BLaER1 (cell line): ENCODE results near the gene SH3RF2.

ENCODE experiments used
- H3K27ac ChIP-seq: shearing (Covaris generic); formaldehyde crosslinking; 2 replicates; pipeline ENCODE4 v1.8.1; 2022
- H3K27me3 ChIP-seq: shearing (Covaris generic); formaldehyde crosslinking; 2 replicates; pipeline ENCODE4 v1.8.1; 2022
- H3K36me3 ChIP-seq: shearing (Covaris generic); formaldehyde crosslinking; 2 replicates; pipeline ENCODE4 v1.8.1; 2022
- H3K4me1 ChIP-seq: shearing (Covaris generic); formaldehyde crosslinking; 2 replicates; pipeline ENCODE4 v1.8.1; 2022
- H3K4me2 ChIP-seq: shearing (Covaris generic); formaldehyde crosslinking; 2 replicates; pipeline ENCODE4 v1.8.1; 2022
- H3K4me3 ChIP-seq: shearing (Covaris generic); formaldehyde crosslinking; 2 replicates; pipeline ENCODE4 v1.8.1; 2022
- H3K9ac ChIP-seq: shearing (Covaris generic); formaldehyde crosslinking; 2 replicates; pipeline ENCODE4 v1.8.1; 2022
- H3K9me3 ChIP-seq: shearing (Covaris generic); formaldehyde crosslinking; 2 replicates; pipeline ENCODE4 v1.8.1; 2022
- H4K20me1 ChIP-seq: shearing (Covaris generic); formaldehyde crosslinking; 2 replicates; pipeline ENCODE4 v1.8.1; 2022
- Cebpa-rat ChIP-seq: shearing (Covaris generic); IDR thresholded peaks from 2 replicates; pipeline ENCODE4 v1.8.1; 2022

Gene SH3RF2

DNA sequence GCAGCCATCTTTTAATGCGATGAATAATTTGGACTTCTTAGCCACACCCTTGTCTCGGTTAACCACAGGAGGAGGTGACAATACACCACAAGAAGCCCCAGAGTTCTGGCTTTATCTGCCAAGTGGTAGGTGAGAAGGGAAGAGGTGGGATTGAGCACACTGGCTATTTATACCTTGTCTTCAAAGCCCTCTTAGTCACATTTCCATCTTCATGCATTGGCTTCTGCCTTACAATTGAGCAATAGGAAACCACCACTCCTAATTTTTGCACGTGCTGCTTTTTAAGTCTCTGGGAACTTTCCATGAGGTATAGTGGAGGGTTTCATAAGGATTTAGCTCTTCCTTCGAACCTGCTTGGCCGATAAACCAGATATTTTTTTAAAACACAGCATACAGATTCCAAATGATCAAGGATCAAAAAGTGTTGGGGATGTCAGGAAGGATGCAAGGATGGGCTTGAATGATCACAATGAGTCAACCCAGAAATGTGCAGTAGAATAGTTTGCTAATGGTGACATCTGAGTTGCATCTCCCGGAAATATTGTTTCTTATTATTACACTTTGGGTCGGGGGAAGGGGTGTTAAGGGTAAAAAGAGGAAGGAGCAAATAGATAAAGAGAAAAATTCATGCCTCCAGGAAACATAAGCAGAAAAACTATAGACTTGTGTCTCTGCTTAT, 143.5 kb downstream of the SH3RF2 start:
- Histone ChIP-seq H3K4me3 (no peak overlapping the region), H3K9ac (no peak overlapping the region), H4K20me1 (no peaks in the 10 kb centered on the region), H3K36me3 (no peaks in the 10 kb centered on the region), H3K4me2 (peak overlapping the region; percentile 41), H3K27me3 (no peaks in the 10 kb centered on the region), H3K4me1 (peaks cover 16% of the 10 kb centered on the region), H3K27ac (no peak overlapping the region), H3K9me3 (no peaks in the 10 kb centered on the region)
- TF ChIP-seq Cebpa-rat, result 0 out of 2 replicates have a peak, but pooled peaks have one; percentile 27

DNA sequence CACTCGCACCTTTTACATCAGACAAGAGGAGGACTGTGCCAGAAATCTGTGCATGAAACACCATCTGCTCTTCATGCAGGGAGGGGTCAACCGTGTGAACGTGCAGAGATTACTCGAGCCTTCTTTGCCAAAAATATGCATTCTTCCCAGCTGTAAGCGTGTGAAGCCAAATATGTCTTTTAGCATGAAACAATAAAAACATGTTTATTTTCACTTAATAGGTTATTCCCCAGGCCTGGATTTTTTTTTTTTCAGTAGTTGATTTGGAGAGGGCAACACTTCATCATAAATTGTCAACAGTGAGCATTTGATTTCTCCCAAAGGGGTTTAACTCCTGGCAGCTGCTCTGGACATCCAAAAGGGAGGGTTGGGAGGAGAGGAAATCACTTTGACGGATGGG, 145.2 kb downstream of the SH3RF2 start:
- Histone ChIP-seq H3K4me2 (no peak overlapping the region), H3K4me1 (peaks cover 16% of the 10 kb centered on the region), H3K27ac (no peak overlapping the region), H3K9ac (no peak overlapping the region), H3K27me3 (no peaks in the 10 kb centered on the region), H3K4me3 (no peak overlapping the region), H3K36me3 (no peaks in the 10 kb centered on the region), H3K9me3 (no peaks in the 10 kb centered on the region), H4K20me1 (no peaks in the 10 kb centered on the region)
- no peak for TF ChIP-seq Cebpa-rat

DNA sequence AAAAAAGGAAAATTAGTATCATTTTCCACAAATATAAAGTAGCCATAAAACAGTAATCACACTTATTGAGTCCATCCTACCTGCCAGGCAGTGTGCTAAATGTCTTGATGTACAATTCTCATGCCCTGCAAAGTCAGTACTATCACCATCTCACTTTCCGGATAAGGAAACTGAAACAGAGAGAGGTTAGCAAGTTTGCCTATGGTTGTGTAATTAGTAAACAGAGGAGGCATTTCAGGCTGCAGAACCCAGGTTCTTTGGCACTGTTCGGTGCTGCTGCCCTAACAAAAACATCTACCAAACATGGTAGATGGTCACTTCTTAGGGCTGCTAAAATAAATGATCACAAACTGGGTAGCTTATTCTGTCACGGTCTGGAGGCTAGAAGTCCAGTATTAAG, 146.4 kb downstream of the SH3RF2 start:
- H3K9ac ChIP-seq, result no peak overlapping the region
- no peak overlapping the region for H3K27ac ChIP-seq
- H3K27me3 ChIP-seq, result no peaks in the 10 kb centered on the region
- H3K4me3 ChIP-seq, result no peak overlapping the region
- H3K36me3 ChIP-seq, result no peaks in the 10 kb centered on the region
- H3K4me1 ChIP-seq, result peaks cover 16% of the 10 kb centered on the region
- H3K4me2 ChIP-seq, result no peak overlapping the region
- TF ChIP-seq Cebpa-rat, result no peak
- no peaks in the 10 kb centered on the region for H4K20me1 ChIP-seq
- H3K9me3 ChIP-seq, result no peaks in the 10 kb centered on the region

DNA sequence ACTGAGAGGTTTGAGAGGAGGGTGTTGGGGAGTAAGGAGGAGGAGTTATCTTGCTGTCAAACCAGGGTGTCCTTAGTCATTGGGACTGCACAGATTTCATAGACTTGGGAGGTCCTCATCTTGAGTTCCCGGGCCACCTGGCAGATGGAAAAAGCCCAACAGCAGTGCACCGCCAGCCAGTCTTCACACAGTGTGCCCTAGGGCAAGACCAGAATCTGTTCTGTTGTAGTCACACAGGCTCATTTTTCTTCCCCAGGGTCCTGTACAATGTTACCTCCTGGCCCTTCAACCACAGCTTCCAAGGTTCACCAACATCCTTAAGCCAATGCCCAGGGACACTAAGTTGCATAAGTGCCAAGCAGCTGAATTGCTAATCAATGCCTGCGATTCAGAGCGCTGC, 148.0 kb downstream of the SH3RF2 start:
- H3K27ac ChIP-seq, result no peak overlapping the region
- H3K9me3 ChIP-seq, result no peaks in the 10 kb centered on the region
- peaks cover 16% of the 10 kb centered on the region for H3K4me1 ChIP-seq
- no peak overlapping the region for H3K4me3 ChIP-seq
- no peak for TF ChIP-seq Cebpa-rat
- no peak overlapping the region for H3K9ac ChIP-seq
- no peaks in the 10 kb centered on the region for H4K20me1 ChIP-seq
- H3K27me3 ChIP-seq, result no peaks in the 10 kb centered on the region
- no peak overlapping the region for H3K4me2 ChIP-seq
- H3K36me3 ChIP-seq, result no peaks in the 10 kb centered on the region

DNA sequence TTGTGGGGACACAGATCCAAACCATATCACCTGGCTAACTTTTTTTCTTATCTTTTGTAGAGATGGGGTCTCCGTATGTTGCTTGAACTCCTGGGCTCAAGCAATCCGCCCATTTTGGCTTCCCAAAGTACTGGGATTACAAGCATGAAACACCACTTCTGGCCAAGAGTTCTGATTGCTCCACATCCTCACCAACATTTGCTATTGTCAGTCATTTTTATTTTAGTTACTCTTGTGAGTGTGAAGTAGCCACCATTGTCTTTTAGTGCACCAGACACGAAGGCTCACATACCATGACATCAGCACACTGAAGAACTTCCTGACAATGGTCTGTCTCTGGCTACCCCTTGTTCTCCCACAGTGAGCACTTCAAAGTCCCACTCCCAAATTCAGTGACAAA, 151.7 kb downstream of the SH3RF2 start:
- no peak for TF ChIP-seq Cebpa-rat

DNA sequence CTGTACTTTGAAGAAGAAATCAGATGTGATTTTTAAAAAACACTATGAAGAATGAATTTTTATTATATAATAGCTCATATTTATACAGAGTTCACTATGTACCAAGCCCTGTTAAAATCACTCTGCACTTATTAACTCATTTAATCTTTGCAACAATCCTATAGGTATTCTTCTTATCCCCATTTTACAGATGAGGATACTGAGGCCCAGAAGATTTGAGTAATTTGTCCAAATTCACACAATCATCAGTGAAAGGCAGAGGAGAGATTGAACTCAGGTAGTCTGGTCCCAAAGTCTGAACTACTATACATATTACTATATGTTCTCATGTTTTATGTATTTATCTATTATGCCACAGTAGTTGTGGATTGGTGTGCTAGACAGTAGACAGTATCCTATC, 152.9 kb downstream of the SH3RF2 start:
- no peak for TF ChIP-seq Cebpa-rat
- H4K20me1 ChIP-seq, result no peaks in the 10 kb centered on the region
- no peaks in the 10 kb centered on the region for H3K27me3 ChIP-seq
- H3K9me3 ChIP-seq, result no peaks in the 10 kb centered on the region
- H3K4me2 ChIP-seq, result no peak overlapping the region
- H3K4me1 ChIP-seq, result no peaks in the 10 kb centered on the region
- H3K27ac ChIP-seq, result no peak overlapping the region
- H3K9ac ChIP-seq, result no peak overlapping the region
- H3K4me3 ChIP-seq, result no peak overlapping the region
- H3K36me3 ChIP-seq, result no peaks in the 10 kb centered on the region

More for the DNA sequence above, 151.7 kb downstream of the SH3RF2 start:
- no peaks in the 10 kb centered on the region for H3K9me3 ChIP-seq
- H4K20me1 ChIP-seq, result no peaks in the 10 kb centered on the region
- no peak overlapping the region for H3K4me3 ChIP-seq
- no peak overlapping the region for H3K27ac ChIP-seq
- H3K4me2 ChIP-seq, result no peak overlapping the region
- no peak overlapping the region for H3K9ac ChIP-seq
- no peaks in the 10 kb centered on the region for H3K36me3 ChIP-seq
- no peaks in the 10 kb centered on the region for H3K4me1 ChIP-seq
- H3K27me3 ChIP-seq, result no peaks in the 10 kb centered on the region

DNA sequence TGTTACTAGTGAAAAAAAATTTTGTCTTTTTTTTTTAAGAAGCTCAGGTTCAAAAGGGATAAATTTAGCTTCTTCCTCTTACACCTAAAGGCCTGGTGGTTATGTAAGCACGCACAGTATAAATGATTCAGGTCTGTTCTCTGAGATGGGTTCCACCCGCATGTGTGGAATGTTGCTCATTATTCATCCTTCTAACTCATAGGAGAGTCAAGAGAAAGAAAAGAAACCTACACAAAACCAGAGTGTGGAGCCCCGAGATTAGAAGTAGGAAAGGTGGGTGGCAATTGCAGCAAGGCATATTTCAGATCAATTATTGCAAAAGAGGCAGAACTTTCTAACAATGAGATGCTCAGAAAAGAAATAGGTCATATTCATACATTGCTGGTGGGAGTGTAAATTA, 155.5 kb downstream of the SH3RF2 start:
- Histone ChIP-seq H3K36me3 (no peaks in the 10 kb centered on the region), H3K27ac (no peak overlapping the region), H3K4me3 (no peak overlapping the region), H3K9ac (no peak overlapping the region), H3K9me3 (no peaks in the 10 kb centered on the region), H3K27me3 (no peaks in the 10 kb centered on the region), H4K20me1 (no peaks in the 10 kb centered on the region), H3K4me2 (no peak overlapping the region), H3K4me1 (no peaks in the 10 kb centered on the region)
- no peak for TF ChIP-seq Cebpa-rat

DNA sequence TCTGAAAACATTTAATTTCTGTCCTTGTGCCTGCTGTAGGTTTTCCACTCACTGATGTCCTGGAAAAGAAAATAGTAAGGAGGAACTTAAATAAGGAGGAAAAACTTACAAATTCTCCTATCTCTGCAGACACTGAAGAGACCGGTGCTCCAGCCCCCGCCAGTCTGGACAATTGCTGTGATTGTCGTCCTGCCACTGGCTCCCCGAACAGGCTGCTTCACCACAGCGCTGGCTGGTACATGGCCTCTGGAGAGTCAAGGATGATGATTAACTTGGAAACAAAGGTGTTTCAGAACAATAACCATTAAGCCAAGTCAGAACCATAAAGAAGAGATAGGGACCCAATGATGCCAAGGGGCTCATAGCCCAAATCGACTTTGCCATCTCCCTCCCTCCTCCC, 161.7 kb downstream of the SH3RF2 start:
- H3K4me1 ChIP-seq, result no peaks in the 10 kb centered on the region
- TF ChIP-seq Cebpa-rat, result no peak
- H3K9ac ChIP-seq, result no peak overlapping the region
- H3K36me3 ChIP-seq, result no peaks in the 10 kb centered on the region
- H3K4me2 ChIP-seq, result no peak overlapping the region
- no peaks in the 10 kb centered on the region for H3K9me3 ChIP-seq
- no peaks in the 10 kb centered on the region for H4K20me1 ChIP-seq
- H3K27me3 ChIP-seq, result no peaks in the 10 kb centered on the region
- no peak overlapping the region for H3K4me3 ChIP-seq
- no peak overlapping the region for H3K27ac ChIP-seq

DNA sequence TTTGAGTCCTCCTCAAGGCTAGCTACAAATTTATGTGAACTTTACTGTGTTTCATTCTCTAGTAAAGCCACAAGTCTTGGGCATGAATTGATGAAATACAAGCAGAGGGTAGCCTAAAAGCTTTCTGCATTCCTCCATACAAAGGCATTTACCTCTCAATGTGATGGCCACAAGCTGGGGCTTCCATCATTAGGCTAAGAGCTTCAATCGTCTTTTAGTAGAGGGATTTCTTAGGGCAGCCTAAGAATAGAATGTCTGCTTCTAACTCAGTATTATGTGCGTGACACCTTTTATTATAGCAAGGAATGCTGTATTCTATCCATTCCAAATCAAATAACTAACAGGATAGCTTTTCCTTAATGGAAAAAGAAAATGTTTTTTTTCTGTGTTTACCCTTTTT, 165.3 kb downstream of the SH3RF2 start:
- Histone ChIP-seq H3K36me3 (peaks cover 17% of the 10 kb centered on the region), H3K4me1 (no peaks in the 10 kb centered on the region), H3K27me3 (no peaks in the 10 kb centered on the region), H3K9me3 (no peaks in the 10 kb centered on the region), H3K9ac (no peak overlapping the region), H4K20me1 (no peaks in the 10 kb centered on the region), H3K4me3 (no peak overlapping the region), H3K27ac (no peak overlapping the region), H3K4me2 (no peak overlapping the region)
- no peak for TF ChIP-seq Cebpa-rat

DNA sequence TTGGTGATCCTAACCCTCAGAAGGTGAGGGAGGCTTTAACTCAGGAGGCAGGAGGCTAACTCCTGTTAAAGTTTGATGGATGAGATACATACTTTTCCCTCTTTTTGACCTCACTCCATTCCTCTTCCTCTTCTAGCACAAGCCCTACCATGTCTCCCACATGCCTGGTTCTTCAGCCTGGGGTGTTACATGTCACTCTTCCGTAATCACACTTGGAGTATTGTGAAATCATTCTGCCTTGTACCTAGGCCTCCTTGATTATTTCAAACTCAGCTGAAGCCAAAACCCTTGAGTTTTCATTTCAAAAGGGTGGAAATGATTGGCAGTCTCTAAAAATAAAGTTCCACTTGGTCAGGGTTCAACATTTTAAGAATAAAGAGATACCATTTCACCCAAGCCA, 167.2 kb downstream of the SH3RF2 start:
- H3K4me1 ChIP-seq, result peaks cover 15% of the 10 kb centered on the region
- no peaks in the 10 kb centered on the region for H4K20me1 ChIP-seq
- 0 out of 2 replicates have a peak, but pooled peaks have one; percentile 7 for TF ChIP-seq Cebpa-rat
- H3K4me3 ChIP-seq, result no peak overlapping the region
- no peaks in the 10 kb centered on the region for H3K9me3 ChIP-seq
- no peaks in the 10 kb centered on the region for H3K27me3 ChIP-seq
- no peak overlapping the region for H3K27ac ChIP-seq
- no peak overlapping the region for H3K9ac ChIP-seq
- H3K4me2 ChIP-seq, result no peak overlapping the region
- H3K36me3 ChIP-seq, result peaks cover 19% of the 10 kb centered on the region

DNA sequence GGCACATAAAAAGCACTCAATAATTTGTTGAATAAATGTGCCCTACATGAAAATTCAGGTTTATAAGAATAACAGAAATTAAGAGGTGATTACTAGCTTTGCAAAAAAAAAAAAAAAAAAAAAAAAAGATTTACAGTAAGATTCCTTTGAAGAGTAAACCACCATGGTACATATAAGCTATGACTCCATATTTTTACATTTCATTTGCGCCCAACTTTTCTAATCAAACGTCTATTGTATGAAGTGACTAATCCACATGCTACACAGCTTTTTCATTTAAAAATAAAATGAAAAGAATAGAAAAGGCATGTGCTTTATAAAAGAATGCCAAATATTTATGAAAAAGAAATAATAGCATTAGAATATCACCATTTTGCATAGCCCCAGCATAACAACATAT, 169.1 kb downstream of the SH3RF2 start, which contains the start of gene PLAC8L1:
Gene PLAC8L1 (minus strand): TSS at position 101 of the 400 bp plus-strand sequence. CDS start 1,266 bp downstream, outside the sequence.
- Histone ChIP-seq H3K9me3 (no peaks in the 10 kb centered on the region), H3K4me3 (no peak within 1 kb of the TSS), H3K4me2 (no peak within 1 kb of the TSS), H3K36me3 (peaks cover 19% of the 10 kb centered on the region), H3K9ac (no peak within 1 kb of the TSS), H4K20me1 (no peaks in the 10 kb centered on the region), H3K27ac (no peak within 1 kb of the TSS), H3K27me3 (no peaks in the 10 kb centered on the region), H3K4me1 (peaks cover 15% of the 10 kb centered on the region)
- TF ChIP-seq Cebpa-rat, result no peak
